Mononuclear cell (primary cell): ENCODE results near the gene SLC6A12. TPM values are rescaled to one million over a fixed set of nuclear protein-coding genes. Genes with fewer than 3 reads are reported as not detected.
"Not testable (repeated sequence)": the region's sequence is repeated elsewhere in the genome, so short reads cannot be mapped to it uniquely, and the experiment has no call there.

Experiments used
- H3K27me3 ChIP-seq: 2 replicates; pipeline ENCODE4 v1.6.0; 2011; ENCODE audit warnings: low read length, control low read depth; ENCODE audit not compliant: insufficient read depth
- H3K4me1 ChIP-seq: 2 replicates; pipeline ENCODE4 v1.5.1; 2011; ENCODE audit warnings: mild to moderate bottlenecking, low read length, control low read depth; ENCODE audit not compliant: insufficient read depth
- H3K4me3 ChIP-seq: 2 replicates; pipeline ENCODE4 v1.5.1; 2011; ENCODE audit warnings: mild to moderate bottlenecking, low read length, moderate library complexity
- H3K9me3 ChIP-seq: 2 replicates; pipeline ENCODE4 v1.5.1; 2011; ENCODE audit warnings: low read depth, mild to moderate bottlenecking, control low read depth, low read length
- total RNA-seq: library from RNA; depleted of rRNA; stranded (reverse); fragments of >200 nt; gene quantifications from one replicate; pipeline ENCODE4 v1.2.3, GENCODE V29; 2012

SLC6A12 gene
- total RNA-seq, 1 donor = 0.73 TPM

DNA sequence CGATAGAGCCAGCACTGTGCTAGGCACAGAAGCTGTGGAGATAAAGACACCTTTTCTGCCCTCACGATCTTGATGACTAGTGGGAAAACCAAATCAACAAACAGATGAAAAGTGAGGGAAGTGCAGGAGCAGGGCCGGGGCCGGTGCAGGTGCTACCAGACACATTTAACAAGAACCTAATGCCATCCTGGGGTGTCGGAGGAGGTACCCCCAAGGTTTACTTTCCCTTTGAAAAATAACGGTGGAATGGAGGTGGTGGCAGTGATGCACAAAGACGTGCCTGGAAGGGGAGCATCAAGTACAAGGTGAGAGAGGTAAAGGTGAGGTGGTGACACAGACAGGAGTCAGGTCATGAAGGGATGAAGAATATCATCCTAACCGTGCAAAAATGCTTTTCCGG, 26.6 kb upstream of the SLC6A12 start:
- Histone ChIP-seq H3K9me3 (no peaks in the 10 kb centered on the region), H3K27me3 (no peaks in the 10 kb centered on the region), H3K4me3 (no peak overlapping the region), H3K4me1 (no peaks in the 10 kb centered on the region)

DNA sequence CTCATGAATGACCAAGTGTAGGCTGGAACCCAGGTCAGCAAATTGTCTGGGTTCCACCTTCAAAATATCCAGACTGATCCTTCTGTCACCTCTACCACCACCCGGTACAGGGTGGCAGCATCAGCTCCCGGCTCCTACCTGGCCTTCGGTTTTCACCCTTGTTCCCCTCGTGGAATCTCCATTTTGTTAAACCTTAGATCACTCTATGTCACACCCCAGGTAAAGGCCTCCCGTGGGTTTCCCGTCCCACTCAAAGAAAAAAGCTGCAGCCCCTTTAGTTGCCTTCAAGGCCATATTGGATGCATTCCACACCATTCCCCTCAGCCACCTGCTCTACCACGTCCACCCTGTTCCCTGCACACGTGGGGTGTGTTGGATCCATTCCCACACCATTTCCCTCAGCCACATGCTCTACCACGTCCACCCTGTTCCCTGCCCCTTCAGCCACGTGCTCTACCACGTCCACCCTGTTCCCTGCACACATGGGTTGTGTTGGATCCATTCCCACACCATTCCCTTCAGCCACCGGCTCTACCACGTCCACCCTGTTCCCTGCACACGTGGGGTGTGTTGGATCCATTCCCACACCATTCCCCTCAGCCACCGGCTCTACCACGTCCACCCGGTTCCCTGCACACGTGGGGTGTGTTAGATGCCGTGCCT, 24.9 kb upstream of the SLC6A12 start:
- Histone ChIP-seq H3K27me3 (no peaks in the 10 kb centered on the region), H3K4me1 (no peaks in the 10 kb centered on the region), H3K9me3 (no peaks in the 10 kb centered on the region), H3K4me3 (no peak overlapping the region)

DNA sequence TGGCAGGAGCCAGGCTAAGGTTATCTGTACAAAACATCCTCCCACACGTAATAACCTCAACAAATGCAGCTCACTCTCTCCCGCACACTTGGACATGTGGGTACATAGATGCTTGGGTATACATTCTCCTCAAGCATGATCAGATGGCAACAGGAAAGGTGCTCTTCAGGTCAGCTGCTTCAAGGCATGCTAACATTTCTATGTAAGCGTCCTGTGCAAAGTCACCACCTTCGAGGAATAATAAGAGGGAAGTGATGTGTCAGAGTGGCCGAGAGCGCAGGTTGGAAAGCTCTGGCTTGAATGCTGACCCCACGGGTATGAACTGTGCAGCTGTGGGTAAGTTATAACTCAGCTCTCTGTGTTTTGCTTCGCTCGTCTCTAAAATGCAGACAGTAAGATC, 24.2 kb upstream of the SLC6A12 start:
- H3K9me3 ChIP-seq = no peaks in the 10 kb centered on the region

GRCh38 chr12:237026-237815, 23.3 kb upstream of the SLC6A12 start:
- no peak overlapping the region for H3K4me3 ChIP-seq
- H3K27me3 ChIP-seq = no peaks in the 10 kb centered on the region
- H3K4me1 ChIP-seq = no peaks in the 10 kb centered on the region
- H3K9me3 ChIP-seq = no peaks in the 10 kb centered on the region

More for the DNA sequence above, 24.2 kb upstream of the SLC6A12 start:
- Histone ChIP-seq H3K4me1 (no peaks in the 10 kb centered on the region), H3K27me3 (no peaks in the 10 kb centered on the region), H3K4me3 (no peak overlapping the region)

DNA sequence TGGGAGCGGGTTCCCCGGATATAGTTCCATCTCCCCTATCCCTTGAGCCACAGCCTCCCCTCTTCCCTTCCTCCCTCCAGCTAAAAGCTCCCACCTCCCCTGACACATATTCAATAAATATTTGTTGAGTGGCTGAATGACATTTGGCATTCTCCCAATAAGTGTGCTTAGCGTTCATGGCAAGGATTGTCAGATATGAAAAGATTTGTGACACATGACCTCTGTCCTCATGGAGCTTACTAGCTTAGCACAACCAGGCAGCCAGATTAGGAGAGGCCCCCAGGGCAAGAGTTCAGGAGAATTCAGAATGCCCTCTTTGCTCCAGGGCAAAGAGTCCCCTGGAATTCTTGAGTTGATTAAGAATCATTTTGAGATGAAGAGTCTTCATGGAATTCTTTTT, 22.5 kb upstream of the SLC6A12 start:
- Histone ChIP-seq H3K4me1 (no peaks in the 10 kb centered on the region), H3K4me3 (no peak overlapping the region), H3K27me3 (no peaks in the 10 kb centered on the region), H3K9me3 (no peaks in the 10 kb centered on the region)

DNA sequence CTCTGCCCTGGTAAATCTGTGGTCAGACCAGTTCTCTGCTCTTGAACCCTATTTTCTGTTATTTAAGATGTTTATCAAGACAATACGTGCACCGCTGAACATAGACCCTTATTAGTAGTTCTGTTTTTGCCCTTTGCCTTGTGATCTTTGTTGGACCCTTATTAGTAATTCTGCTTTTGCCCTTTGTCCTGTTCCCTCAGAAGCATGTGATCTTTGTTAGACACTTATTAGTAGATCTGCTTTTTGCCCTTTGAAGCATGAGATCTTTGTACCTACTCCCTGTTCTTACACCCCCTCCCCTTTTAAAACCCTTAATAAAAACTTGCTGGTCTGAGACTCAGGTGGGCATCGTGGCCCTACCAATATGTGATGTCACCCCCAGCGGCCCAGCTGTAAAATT, 22.0 kb upstream of the SLC6A12 start:
- H3K27me3 ChIP-seq, H3K9me3 ChIP-seq, H3K4me1 ChIP-seq, H3K4me3 ChIP-seq: not testable (repeated sequence)

DNA sequence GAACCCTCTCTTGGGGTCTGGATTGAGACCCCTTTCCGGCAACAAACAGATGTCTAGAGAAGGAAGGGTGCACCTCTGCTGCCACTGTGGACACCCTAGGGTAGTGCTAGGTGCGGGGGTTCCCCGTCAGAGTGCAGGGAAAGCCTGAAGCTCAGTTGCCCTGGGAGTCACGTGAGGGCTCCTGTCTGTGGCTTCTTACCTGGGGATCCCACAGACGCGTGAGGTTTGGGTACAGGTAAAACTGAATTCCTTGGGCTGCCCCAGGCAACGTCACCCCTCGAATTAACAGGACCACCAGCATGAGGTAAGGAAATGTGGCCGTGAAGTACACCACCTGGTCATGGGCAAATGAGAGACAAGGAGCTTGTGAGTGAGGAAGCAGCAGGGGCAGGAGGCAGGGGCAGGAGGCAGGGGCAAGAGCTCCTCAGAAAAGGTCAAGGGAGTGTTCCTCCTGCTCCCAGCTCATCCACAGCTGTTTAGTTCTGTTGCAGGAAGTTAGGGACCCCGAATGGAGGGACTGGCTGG, 21.0 kb upstream of the SLC6A12 start:
- Histone ChIP-seq H3K4me3 (no peak overlapping the region), H3K4me1 (no peaks in the 10 kb centered on the region), H3K27me3 (no peaks in the 10 kb centered on the region), H3K9me3 (no peaks in the 10 kb centered on the region)

DNA sequence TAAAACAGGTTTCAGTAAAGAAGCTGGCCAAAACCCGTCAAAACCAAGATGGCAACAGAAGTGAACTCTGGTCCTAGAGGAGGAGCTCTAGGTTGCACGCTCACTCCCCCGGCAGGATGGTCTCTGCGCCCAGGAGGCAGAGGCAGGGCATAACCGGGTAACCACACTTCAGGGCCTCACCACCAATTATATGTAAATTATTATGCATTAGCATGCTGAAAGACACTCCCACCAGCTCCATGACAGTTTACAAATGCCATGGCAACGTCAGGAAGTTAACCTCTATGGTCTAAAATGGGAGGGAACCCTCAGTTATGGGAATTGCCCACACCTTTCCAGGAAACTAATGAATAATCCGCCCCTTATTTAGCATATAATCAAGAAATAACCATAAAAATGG, 20.1 kb upstream of the SLC6A12 start:
- Histone ChIP-seq H3K4me3 (no peak overlapping the region), H3K9me3 (no peaks in the 10 kb centered on the region), H3K4me1 (no peaks in the 10 kb centered on the region), H3K27me3 (no peaks in the 10 kb centered on the region)

DNA sequence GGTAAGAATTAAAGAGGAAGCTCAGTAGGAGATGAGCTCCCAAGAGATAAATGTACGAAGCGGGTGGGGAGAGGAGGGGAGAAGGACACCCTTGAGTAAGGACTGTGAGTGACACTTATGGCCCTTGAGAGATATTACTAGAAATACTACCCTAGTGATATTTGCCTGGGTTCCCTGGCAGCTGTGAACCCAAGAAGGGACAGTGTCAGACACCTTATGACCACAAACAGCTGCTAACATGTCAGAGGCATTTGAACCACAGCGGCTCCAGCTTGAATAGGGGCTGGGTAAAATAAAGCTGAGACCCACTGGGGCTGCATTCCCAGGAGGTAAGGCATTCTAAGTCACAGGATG, 19.6 kb upstream of the SLC6A12 start:
- no peak overlapping the region for H3K4me3 ChIP-seq
- H3K9me3 ChIP-seq = no peaks in the 10 kb centered on the region
- H3K4me1 ChIP-seq = no peaks in the 10 kb centered on the region
- H3K27me3 ChIP-seq = no peaks in the 10 kb centered on the region

DNA sequence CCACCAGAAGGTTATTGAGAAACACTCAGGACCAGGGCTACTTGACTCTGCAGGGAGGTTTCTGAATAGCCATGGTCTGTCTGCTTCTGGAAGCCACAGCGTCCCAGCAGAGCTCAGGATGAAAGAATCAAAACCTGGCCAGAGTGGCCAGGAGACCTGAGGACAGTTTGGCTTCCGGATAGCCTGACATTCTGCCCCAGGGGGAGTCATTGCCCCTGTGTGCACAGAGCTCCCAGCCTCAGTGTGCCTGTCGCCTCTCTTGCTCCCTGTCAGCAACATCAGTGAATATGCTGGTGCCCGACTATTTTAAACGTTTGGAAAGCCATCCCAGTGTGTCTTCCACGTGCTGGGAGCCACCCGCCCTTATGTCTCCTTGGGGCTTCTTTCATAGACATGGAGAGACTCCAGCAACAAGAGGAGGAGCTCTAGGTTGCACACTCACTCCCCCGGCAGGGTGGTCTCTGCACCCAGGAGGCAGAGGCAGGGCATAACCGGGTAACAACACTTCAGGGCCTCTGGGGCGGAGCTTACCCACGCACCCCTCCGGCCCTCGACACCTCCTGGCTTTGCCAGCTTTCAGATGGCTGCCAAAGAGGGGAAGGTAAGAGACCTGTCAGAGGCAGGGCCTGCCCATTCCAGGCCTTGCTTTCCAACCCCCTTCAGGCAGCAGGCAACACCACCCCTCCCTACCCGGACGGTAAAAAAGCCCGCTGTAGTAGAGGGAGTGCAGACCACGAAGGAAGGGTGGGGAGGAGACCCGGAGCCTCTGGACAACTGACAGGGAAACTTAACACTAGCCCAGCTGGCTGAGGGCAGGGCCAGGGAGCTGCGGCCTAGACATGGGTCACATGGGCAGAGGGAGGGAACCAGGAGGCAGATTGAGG, 19.0 kb upstream of the SLC6A12 start:
- Histone ChIP-seq H3K4me1 (no peaks in the 10 kb centered on the region), H3K27me3 (no peaks in the 10 kb centered on the region), H3K9me3 (no peaks in the 10 kb centered on the region), H3K4me3 (no peak overlapping the region)

GRCh38 chr12:230925-231671, 17.1 kb upstream of the SLC6A12 start:
- no peak overlapping the region for H3K4me3 ChIP-seq
- no peaks in the 10 kb centered on the region for H3K9me3 ChIP-seq
- no peaks in the 10 kb centered on the region for H3K4me1 ChIP-seq
- no peaks in the 10 kb centered on the region for H3K27me3 ChIP-seq

DNA sequence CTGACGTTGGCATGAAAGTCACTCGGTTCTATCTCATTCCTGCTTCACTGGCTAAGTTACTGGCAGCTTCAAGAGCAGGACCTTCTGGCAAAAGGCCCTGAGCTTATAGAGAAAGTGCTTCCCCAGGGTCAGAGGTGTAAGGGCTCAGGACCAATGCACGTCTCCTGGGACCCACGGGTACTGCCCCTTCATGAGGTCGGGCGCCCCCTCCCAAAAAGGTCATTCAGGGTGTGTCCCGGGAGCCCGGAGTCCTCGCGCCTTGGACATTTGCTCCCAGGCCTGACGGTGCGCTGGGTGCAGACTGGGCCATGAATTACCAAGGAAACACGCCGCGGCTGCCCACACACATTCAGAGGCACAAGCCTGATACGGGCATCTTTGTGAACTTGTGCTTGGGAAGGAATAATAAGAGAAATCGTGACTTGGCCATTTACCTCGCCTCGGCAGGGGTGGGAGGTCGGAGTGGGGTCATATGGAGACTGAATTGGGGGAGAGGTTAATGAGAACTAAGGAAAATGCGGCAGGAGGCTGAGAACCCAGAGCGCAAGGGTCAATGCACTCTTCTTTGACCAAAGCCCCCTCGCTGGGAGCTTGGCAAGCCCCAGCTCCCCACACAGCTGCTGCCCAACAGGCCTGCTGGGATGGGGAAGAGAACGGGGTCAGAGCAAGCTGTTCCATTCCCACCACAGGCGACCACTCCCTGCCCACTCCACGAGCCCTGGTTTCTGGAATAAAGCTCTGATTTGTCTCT, 15.7 kb upstream of the SLC6A12 start:
- H3K4me3 ChIP-seq = no peak overlapping the region
- H3K9me3 ChIP-seq = no peaks in the 10 kb centered on the region
- no peaks in the 10 kb centered on the region for H3K27me3 ChIP-seq
- H3K4me1 ChIP-seq = no peaks in the 10 kb centered on the region

DNA sequence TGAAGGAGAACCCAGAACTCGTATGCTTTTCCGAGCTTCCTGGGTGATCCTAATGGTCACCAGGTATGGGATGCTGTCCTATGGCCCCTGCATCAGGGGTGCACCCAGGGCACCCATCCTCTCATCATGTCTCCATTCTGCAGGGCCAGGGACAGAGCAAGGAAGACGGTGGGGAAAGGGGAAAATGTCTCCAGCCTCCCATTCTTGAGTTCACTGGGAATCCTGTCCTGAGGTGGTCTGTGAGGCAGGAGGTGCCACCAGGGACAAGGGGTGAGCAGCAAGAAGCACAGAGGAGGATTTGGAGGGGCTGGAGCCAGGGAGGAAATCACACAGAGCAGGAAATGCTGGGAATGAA, 14.9 kb upstream of the SLC6A12 start:
- H3K27me3 ChIP-seq = no peaks in the 10 kb centered on the region
- no peak overlapping the region for H3K4me3 ChIP-seq

More for the DNA sequence above, 14.9 kb upstream of the SLC6A12 start:
- H3K9me3 ChIP-seq = no peaks in the 10 kb centered on the region
- no peaks in the 10 kb centered on the region for H3K4me1 ChIP-seq
